ENCODE data around the gene GEMIN2.
"Not testable (repeated sequence)": the region's sequence is repeated elsewhere in the genome, so short reads cannot be mapped to it uniquely, and the experiment has no call there.

The GEMIN2 gene

GRCh38 chr14:39113685-39114072 lies 444 bp upstream of the GEMIN2 start:
- no peak for DNase-seq (ENCODE audit: low read depth)

DNA sequence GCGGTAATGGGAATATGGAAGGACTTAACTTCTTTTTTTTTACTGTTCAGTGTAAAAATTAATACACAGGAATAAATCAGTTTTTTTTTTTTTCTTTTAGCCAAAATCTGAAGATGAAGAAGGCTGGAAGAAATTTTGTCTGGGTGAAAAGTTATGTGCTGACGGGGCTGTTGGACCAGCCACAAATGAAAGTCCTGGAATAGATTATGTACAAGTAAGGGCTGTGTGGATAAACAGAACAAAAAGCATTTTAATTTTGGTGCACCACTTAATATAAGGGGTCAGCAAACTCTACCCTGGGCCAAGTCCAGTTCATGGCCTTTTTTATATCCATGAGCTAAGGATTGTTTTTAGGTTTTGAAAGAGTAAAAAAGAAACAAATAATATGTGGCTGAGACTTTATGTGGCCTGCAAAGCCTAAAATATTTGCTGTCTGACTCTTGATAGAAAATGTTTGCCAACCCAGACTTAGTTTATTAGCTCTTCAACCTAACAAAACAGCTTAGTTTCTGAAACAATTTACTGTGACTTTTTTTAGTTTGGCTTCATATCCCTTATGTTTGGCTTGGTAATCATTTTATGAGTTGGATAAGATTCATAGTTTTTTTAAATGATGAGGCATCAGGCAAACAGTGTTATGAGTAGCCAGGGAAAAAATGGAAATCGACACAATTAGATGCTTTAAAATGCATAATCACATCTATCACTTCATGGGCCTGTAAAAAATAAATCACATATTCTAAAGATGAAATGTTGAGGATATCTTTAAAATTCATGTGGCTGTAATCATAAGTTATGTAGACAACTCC lies 8.4 kb downstream of the GEMIN2 start:
- DNase-seq (ENCODE audit: low read depth) = no peak

DNA sequence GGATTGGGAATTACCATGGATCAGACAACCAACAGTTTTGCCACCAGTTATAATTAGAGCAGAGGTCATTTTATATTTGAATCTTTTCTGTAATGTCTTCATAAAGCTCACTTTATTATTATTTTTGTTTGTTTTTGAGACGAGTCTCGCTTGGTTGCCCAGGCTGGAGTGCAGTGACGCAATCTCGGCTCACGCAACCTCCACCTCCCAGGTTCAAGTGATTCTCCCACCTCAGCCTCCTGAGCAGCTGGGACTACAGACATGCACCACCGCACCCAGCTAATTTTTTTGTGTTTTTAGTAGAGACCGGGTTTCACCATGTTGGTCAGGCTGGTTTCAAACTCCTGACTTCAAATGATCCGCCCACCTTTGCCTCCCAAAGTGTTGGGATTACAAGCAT lies 23.7 kb downstream of the GEMIN2 start:
- DNase-seq (ENCODE audit: low read depth) = not testable (repeated sequence)

- no peak for DNase-seq (ENCODE audit: low read depth)
These were observed 24.3 kb downstream of the GEMIN2 start for GRCh38 chr14:39138440-39138839.

GRCh38 chr14:39140170-39140569 lies 26.0 kb downstream of the GEMIN2 start:
- no peak for DNase-seq (ENCODE audit: low read depth)

DNA sequence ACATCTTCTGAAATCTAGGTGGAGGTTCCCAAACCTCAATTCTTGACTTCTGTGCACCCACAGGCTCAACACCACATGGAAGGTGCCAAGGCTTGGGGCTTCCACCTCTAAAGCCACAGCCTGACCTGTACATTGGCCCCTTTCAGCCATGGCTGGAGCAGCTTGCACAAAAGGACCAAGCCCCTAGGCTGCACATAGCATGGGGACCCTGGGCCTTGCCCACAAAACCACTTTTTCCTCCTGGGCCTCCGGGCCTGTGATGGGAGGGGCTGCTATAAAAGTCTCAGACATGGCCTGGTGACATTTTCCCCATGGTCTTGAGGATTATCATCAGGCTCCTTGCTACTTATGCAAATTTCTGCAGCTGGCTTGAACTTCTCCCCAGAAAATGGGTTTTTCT lies 27.5 kb downstream of the GEMIN2 start:
- DNase-seq (ENCODE audit: low read depth) = not testable (repeated sequence)

GRCh38 chr14:39143226-39143625 lies 29.1 kb downstream of the GEMIN2 start:
- DNase-seq (ENCODE audit: low read depth) = not testable (repeated sequence)

DNA sequence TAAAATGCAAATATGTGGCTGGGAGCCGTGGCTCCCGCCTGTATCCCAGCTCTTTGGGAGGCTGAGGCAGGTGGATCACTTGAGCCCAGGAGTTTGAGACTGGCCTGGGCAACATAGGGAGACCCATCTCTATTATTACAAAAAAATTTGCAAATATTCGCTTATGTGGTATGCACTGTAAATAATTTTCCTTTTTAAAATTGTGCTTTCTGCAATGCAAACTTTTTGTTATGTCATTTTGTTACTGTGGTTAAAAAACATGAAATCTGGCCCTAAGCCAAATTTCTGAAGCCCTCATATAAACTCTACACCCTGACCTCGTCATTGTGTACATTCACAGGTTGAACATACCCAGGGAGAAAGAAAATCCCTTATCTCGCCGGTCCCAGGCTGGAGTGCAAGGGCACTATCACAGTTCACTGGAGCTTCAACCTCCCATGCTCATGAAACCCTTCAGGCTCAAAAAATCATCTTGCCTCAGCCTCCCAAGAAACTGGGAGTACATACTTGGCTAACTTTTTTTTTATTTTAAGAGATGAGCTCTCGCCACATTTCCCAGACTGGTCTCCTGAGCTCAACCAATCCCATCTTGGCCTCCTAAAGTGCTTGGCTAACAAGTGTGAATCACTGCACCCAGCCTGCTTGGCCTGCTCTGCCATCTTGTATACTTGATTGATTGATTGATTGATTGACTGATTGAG lies 31.3 kb downstream of the GEMIN2 start:
- DNase-seq (ENCODE audit: low read depth) = no peak

- DNase-seq (ENCODE audit: low read depth) = no peak
These were observed 40.6 kb downstream of the GEMIN2 start for GRCh38 chr14:39154594-39155189.

DNA sequence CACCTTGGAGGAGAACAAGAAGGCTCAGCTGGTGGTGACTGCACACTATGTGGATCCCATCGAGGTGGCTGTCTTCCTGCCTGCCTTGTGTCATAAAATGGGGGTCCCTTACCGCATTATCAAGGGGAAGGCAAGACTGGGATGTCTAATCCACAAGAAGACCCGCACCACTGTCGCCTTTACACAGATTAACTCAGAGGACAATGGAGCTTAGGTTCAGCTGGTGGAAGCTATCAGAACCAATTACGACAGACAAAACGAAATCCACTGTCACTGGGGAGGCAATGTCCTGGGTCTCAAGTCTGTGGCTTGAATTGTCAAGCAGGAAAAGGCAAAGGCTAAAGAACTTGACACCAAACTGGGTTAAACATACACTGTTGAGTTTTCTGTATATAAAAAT lies 43.4 kb downstream of the GEMIN2 start:
- no peak for DNase-seq (ENCODE audit: low read depth)

DNA sequence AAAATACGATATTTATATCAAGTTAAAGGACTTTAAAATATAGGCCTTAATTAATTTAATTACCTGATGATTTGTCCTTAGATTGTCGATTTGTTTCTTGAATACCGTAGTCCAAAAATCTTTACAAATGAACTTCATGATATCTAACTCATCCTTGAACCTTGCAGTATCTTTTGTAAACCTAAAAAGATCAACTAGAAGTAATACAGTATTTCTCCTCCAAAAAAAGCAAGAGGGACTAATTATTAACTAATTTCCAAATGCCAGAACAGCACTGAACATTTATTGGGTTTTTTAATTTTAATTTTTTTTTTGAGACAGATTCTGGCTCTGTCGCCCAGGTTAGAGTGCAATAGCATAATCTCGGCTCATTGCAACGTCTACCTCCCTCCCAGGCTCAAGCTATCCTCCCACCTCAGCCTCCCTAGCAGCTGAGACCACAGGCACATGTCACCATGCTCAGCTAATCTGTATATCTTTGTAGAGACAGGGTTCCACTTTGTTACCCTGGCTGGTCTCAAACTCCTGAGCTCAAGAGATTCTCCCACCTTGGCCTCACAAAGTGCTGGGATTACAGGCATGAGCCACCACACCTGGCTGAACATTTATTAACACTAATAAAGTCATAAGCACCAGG lies 44.2 kb downstream of the GEMIN2 start:
- no peak for DNase-seq (ENCODE audit: low read depth)

DNA sequence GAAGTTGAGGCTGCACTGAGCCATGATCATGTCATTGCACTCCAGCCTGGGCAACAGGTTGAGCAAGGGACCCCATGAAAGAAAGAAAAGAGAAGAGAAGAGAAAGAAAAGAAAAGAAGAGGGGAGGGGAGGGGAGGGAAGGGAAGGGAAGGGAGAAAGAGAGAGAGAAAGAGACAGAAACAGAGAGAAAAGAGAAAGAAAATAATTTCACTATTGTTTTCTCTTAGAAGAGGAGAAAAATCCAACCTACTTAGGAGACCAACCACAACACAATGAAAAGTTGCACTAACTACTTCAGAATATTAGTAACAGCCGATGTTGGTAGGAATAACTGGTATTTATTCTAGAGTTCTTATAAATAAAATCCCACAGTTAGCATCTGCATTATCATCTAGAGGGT lies 46.4 kb downstream of the GEMIN2 start:
- DNase-seq (ENCODE audit: low read depth) = no peak

- not testable (repeated sequence) for DNase-seq (ENCODE audit: low read depth)
These were observed 53.7 kb downstream of the GEMIN2 start for GRCh38 chr14:39167797-39168320.

DNA sequence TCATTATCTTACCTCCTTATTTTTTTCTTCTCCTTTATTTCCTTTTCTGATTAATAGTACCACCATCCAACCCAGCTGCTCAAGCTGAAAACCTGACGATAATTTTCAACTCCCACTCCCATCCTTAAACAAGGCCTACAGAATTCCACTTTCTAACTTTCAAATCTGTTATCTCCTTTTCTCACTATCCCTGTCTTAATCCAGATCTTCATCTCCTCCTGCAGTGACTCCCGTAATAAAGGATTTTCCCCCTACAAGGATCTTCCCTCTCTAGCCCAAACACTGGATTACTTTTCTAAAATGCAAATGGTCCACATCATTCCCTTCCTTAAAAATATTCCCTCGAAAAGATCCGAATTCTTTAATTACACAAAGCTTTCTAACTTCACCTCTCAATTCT lies 54.5 kb downstream of the GEMIN2 start:
- DNase-seq (ENCODE audit: low read depth) = no peak

DNA sequence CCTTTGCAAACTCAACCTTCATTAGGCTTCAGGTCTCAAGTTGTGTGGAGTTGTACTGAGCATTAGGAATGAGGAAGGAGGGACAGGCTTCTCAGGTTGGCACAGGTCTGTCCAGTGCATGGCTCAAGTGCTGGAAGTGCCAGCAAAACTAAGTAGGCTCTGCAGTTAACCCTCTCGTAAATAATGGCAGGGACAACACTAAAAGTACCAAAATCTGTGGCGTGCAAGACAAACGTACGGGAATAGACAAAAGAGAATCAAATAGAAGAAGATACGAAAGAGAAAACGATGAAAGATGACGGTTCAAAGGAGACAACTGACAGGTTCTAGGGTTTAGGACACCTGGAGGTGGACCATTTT lies 55.4 kb downstream of the GEMIN2 start:
- DNase-seq (ENCODE audit: low read depth) = no peak

- no peak for DNase-seq (ENCODE audit: low read depth)
These were observed 59.1 kb downstream of the GEMIN2 start for GRCh38 chr14:39173198-39173597.

- peak; percentile 94 for DNase-seq (ENCODE audit: low read depth)
These were observed 60.7 kb downstream of the GEMIN2 start, which contains the start of gene PNN for GRCh38 chr14:39174560-39175444. Gene PNN, plus strand, starts transcription at chr14:39175254. Its CDS starts 26 bp downstream, at chr14:39175280.

GRCh38 chr14:39175445-39176262 lies 61.5 kb downstream of the GEMIN2 start:
- DNase-seq (ENCODE audit: low read depth) = peak; percentile 25

GRCh38 chr14:39176263-39177167 lies 62.4 kb downstream of the GEMIN2 start:
- no peak for DNase-seq (ENCODE audit: low read depth)

All from activated T-helper 1 cell treated with Interleukin-2 at 50 U/mL for 16 hours (primary cell).